GM18858 (cell line): ENCODE results near the gene FRMD4A.
"Not testable (repeated sequence)": the region's sequence is repeated elsewhere in the genome, so short reads cannot be mapped to it uniquely, and the experiment has no call there.

Source experiments
- ATAC-seq: cut with Tn5 transposase; IDR thresholded peaks from one replicate; pipeline ENCODE4 v1.9.1; 2021; ENCODE audit not compliant: unreplicated experiment

Gene FRMD4A

GRCh38 chr10:14158575-14158974 lies 172.1 kb downstream of the FRMD4A start:
- no peak for ATAC-seq

GRCh38 chr10:14156104-14156503 lies 174.6 kb downstream of the FRMD4A start:
- no peak for ATAC-seq

GRCh38 chr10:14153570-14154055 lies 177.1 kb downstream of the FRMD4A start:
- no peak for ATAC-seq

- no peak for ATAC-seq
These were observed 179.2 kb downstream of the FRMD4A start for GRCh38 chr10:14151571-14151970.

GRCh38 chr10:14150526-14150925 lies 180.2 kb downstream of the FRMD4A start:
- no peak for ATAC-seq

GRCh38 chr10:14146501-14146900 lies 184.2 kb downstream of the FRMD4A start:
- ATAC-seq = no peak

- ATAC-seq = no peak
These were observed 184.7 kb downstream of the FRMD4A start for GRCh38 chr10:14146025-14146424.

GRCh38 chr10:14144451-14144850 lies 186.3 kb downstream of the FRMD4A start:
- no peak for ATAC-seq

- no peak for ATAC-seq
These were observed 188.0 kb downstream of the FRMD4A start for GRCh38 chr10:14142606-14143250.

GRCh38 chr10:14141283-14141682 lies 189.4 kb downstream of the FRMD4A start:
- no peak for ATAC-seq

GRCh38 chr10:14137391-14137790 lies 193.3 kb downstream of the FRMD4A start:
- ATAC-seq = no peak

GRCh38 chr10:14135196-14135595 lies 195.5 kb downstream of the FRMD4A start:
- ATAC-seq = not testable (repeated sequence)

- no peak for ATAC-seq
These were observed 196.4 kb downstream of the FRMD4A start for GRCh38 chr10:14134275-14134674.

- no peak for ATAC-seq
These were observed 199.3 kb downstream of the FRMD4A start for GRCh38 chr10:14131261-14131960.

- ATAC-seq = no peak
These were observed 201.0 kb downstream of the FRMD4A start for GRCh38 chr10:14129770-14130169.

GRCh38 chr10:14128519-14128918 lies 202.2 kb downstream of the FRMD4A start:
- ATAC-seq = no peak

GRCh38 chr10:14126697-14127440 lies 203.9 kb downstream of the FRMD4A start:
- ATAC-seq = no peak

GRCh38 chr10:14125564-14125963 lies 205.2 kb downstream of the FRMD4A start:
- ATAC-seq = no peak

GRCh38 chr10:14124941-14125340 lies 205.8 kb downstream of the FRMD4A start:
- no peak for ATAC-seq

GRCh38 chr10:14123139-14123538 lies 207.6 kb downstream of the FRMD4A start:
- no peak for ATAC-seq

GRCh38 chr10:14120812-14121211 lies 209.9 kb downstream of the FRMD4A start:
- ATAC-seq = no peak

GRCh38 chr10:14118953-14119352 lies 211.8 kb downstream of the FRMD4A start:
- no peak for ATAC-seq
